Sigmoid colon (tissue), 7 donors: ENCODE results near the gene DCTPP1. TPM values are rescaled to one million over a fixed set of nuclear protein-coding genes. Genes with fewer than 3 reads are reported as not detected.

Experiments
- DNase-seq: peaks from one replicate; pipeline ENCODE4 v3.0.0-alpha.2; 2019
- H3K27ac ChIP-seq, 4 donors: fragments of 200-600 bp; sonication (generic); one replicate each; pipeline ENCODE4 v1.5.1; 2016 to 2019; ENCODE audit warnings: mild to moderate bottlenecking in 1 of 4
- H3K27me3 ChIP-seq, 3 donors: fragments of 200-600 bp; sonication (generic); one replicate each; pipeline ENCODE4 v1.5.1; 2019; ENCODE audit warnings: mild to moderate bottlenecking in 1 of 3
- H3K36me3 ChIP-seq, 4 donors: fragments of 200-600 bp; sonication (generic); one replicate each; pipeline ENCODE4 v1.5.1; 2016 to 2019
- H3K4me1 ChIP-seq, 4 donors: fragments of 200-600 bp; sonication (generic); one replicate each; pipeline ENCODE4 v1.5.1; 2017 to 2019
- H3K4me3 ChIP-seq, 4 donors: fragments of 200-600 bp; sonication (generic); one replicate each; pipeline ENCODE4 v1.5.1; 2017 to 2019; ENCODE audit warnings: mild to moderate bottlenecking in 2 of 4, moderate library complexity in 1 of 4
- H3K9me3 ChIP-seq, 4 donors: fragments of 200-600 bp in 3 of 4; sonication (generic) in 3 of 4; one replicate each; pipeline versions ENCODE4 v1.5.1 to v1.6.1; 2013 to 2019
- CTCF ChIP-seq, 4 experiments: fragments of 450-650 bp in 3 of 4; fragments of 200-600 bp in 1 of 4; IDR thresholded peaks; one replicate each; pipeline ENCODE4 v1.5.1; 2016 to 2019; ENCODE audit warnings: antibody characterized with exemption in 4 of 4, mild to moderate bottlenecking in 3 of 4, moderate library complexity in 2 of 4
- EP300 ChIP-seq, 4 donors: sonication (generic); formaldehyde crosslinking; IDR thresholded peaks; one replicate each; pipeline ENCODE4 v1.6.1; 2017; ENCODE audit warnings: antibody characterized with exemption in 4 of 4
- POLR2A ChIP-seq, 2 donors: fragments of 450-650 bp; IDR thresholded peaks; one replicate each; pipeline ENCODE4 v1.6.1; 2016; ENCODE audit warnings: antibody characterized with exemption in 2 of 2, mild to moderate bottlenecking in 2 of 2, moderate library complexity in 2 of 2
- POLR2AphosphoS5 ChIP-seq, 4 donors: sonication (generic); formaldehyde crosslinking; IDR thresholded peaks; one replicate each; pipeline ENCODE4 v1.6.1; 2017; ENCODE audit warnings: antibody characterized with exemption in 4 of 4
- WGBS, 2 donors: extraction: QIAGEN DNeasy Blood & Tissue Kit; methylation state at CpG; one replicate each; pipeline ENCODE4 v1.1.7; 2013; 5-methylcytosine and 5-hydroxymethylcytosine counted together
- intact Hi-C: fragments of 100-400 bp; cut with DNase I; formaldehyde crosslinking; loops from one replicate; pipeline ENCODE4 v1.15.1; 2023
- polyA plus RNA-seq, 3 donors: library from polyadenylated mRNA; stranded (reverse); fragments of 200-250 nt; gene quantifications; one replicate each; pipeline ENCODE4 v1.2.3, GENCODE V29; 2013
- total RNA-seq, 4 donors: library from RNA; depleted of rRNA; stranded (reverse); fragments of >200 nt; gene quantifications; one replicate each; pipeline ENCODE4 v1.1.0, GENCODE V29; 2016
- donor health status: healthy with polysubstance abuse.
- donor health status: Bipolar disorder and iron deficiency.
- donor health status: healthy.

Gene DCTPP1
- total and polyA plus RNA-seq, 7 donors: 10.5 to 175 (median 19.9) TPM

DNA sequence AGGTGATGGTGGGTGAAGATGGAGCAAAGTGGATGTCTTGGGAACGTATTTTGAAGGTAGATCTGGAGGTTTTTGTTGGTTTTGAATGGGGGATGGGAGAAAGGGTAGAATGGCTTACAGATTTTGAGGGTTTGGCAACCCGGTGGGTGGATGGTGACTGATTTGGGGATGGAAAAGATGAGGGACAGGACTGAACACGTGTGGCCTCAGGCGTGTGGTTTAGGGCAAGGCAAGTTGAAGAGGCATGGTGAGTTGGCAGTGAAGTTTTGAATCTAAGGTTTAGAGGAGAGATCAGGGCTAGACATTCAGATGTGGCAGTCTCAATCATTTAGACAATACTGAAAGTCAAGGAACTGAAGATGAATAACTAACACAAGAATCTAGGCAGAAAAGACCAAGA lies 5.0 kb upstream of the DCTPP1 start:
- Histone ChIP-seq H3K9me3 (no peaks in the 10 kb centered on the region), H3K36me3 (no peaks in the 10 kb centered on the region), H3K4me1 (peaks cover 0 to 8% (median 6%) of the 10 kb centered on the region in 4 donors), H3K27ac (no peak overlapping the region), H3K27me3 (no peaks in the 10 kb centered on the region), H3K4me3 (no peak overlapping the region)
- intact Hi-C loops: loop anchor here (5.0 kb wide), 1 partner anchor 192 kb away; no protein-coding TSS in a partner anchor
- no peak for TF ChIP-seq EP300 (IDR thresholded peaks at IDR 0.05)
- no peak for TF ChIP-seq CTCF (IDR thresholded peaks at IDR 0.05)
- TF ChIP-seq POLR2A (IDR thresholded peaks at IDR 0.05): no peak
- TF ChIP-seq POLR2AphosphoS5 (IDR thresholded peaks at IDR 0.05): no peak
- 73 to 88% methylated on average over 4 of the region's 4 CpGs for WGBS, 2 donors
- no peak for DNase-seq

GRCh38 chr16:30430428-30430970 lies 669 bp upstream of the DCTPP1 start:
- intact Hi-C loops: loop anchor here (2.0 to 5.0 kb wide), 2 partner anchors 104 to 197 kb away; partner anchors contain the start of gene ZNF747
- Histone ChIP-seq H3K27me3 (no peaks in the 10 kb centered on the region), H3K36me3 (peaks cover 0 to 7% (median 0%) of the 10 kb centered on the region in 4 donors), H3K9me3 (no peaks in the 10 kb centered on the region), H3K4me1 (peaks cover 0 to 21% (median 16%) of the 10 kb centered on the region in 4 donors), H3K4me3 (peak overlapping the region; percentile 46 to 74 (median 56)), H3K27ac (peak overlapping the region; percentile 79 to 84 (median 82))
- DNase-seq: no peak
- TF ChIP-seq EP300 (IDR thresholded peaks at IDR 0.05) (no peak), POLR2A (IDR thresholded peaks at IDR 0.05) (no peak), CTCF (IDR thresholded peaks at IDR 0.05) (no peak), POLR2AphosphoS5 (IDR thresholded peaks at IDR 0.05) (no peak)
- WGBS, 2 donors: 59 to 61% methylated on average over 19 of the region's 19 CpGs

GRCh38 chr16:30429418-30429677 lies 482 bp downstream of the DCTPP1 start:
- intact Hi-C loops: no loop called here
- Histone ChIP-seq H3K27ac (peak overlapping the region; percentile 79 to 84 (median 82)), H3K9me3 (no peaks in the 10 kb centered on the region), H3K4me1 (peaks cover 0 to 21% (median 16%) of the 10 kb centered on the region in 4 donors), H3K4me3 (peak overlapping the region; percentile 46 to 74 (median 56)), H3K27me3 (no peaks in the 10 kb centered on the region), H3K36me3 (peaks cover 0 to 12% (median under 1%) of the 10 kb centered on the region in 4 donors)
- DNase-seq: no peak
- TF ChIP-seq POLR2AphosphoS5 (IDR thresholded peaks at IDR 0.05): no peak
- no peak for TF ChIP-seq CTCF (IDR thresholded peaks at IDR 0.05)
- WGBS, 2 donors: 0 to 2% methylated on average over 11 of the region's 11 CpGs

DNA sequence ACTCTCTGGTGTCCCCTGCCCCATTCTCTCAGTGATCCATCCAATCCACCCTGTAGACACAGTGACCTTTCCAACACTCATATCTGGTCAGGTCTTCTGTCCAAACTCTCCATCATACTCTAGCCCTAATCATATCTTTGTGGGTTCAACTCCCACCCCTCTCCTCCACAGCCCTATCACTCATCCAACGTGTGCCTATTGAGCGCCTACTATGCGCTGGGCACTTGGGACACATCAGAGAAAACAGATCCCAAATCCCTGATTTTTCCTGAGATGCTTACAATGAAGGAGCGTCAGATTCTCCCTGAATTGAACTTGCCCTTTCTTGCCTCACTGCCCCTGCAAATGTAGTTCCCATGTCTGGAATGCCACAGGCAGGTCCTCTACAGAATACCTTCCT lies 1.8 kb downstream of the DCTPP1 start:
- Histone ChIP-seq H3K4me3 (no peak overlapping the region), H3K4me1 (peaks cover 0 to 21% (median 16%) of the 10 kb centered on the region in 4 donors), H3K27ac (peak overlapping the region in 1 of 4 donors; percentile 83), H3K27me3 (no peaks in the 10 kb centered on the region), H3K9me3 (no peaks in the 10 kb centered on the region), H3K36me3 (peaks cover 0 to 25% (median 4%) of the 10 kb centered on the region in 4 donors)
- TF ChIP-seq EP300 (IDR thresholded peaks at IDR 0.05) (no peak), POLR2A (IDR thresholded peaks at IDR 0.05) (no peak), POLR2AphosphoS5 (IDR thresholded peaks at IDR 0.05) (no peak), CTCF (IDR thresholded peaks at IDR 0.05) (no peak)
- intact Hi-C loops: no loop called here
- WGBS, 2 donors: 86 to 94% methylated on average over 4 of the region's 4 CpGs
- no peak for DNase-seq

DNA sequence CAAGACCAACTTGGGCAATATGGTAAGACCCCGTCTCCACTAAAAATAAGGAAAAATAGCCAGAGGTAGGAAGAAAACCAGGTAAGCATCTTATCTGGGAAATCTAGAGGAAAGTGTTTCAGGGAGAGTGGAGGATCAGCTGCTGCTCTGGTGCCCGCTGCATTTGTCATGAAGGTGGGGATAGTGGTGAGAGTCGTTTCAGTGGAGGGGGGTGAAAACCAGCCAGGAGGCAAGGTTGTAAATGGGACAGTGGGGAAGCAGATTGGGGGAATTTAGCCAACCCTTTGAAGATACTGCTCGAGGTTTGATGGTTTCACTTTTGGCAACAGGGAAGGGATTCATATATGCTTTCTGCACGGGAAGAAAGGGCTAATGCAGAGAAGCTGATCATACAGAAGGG lies 8.8 kb downstream of the DCTPP1 start:
- intact Hi-C loops: no loop called here
- H3K27me3 ChIP-seq: no peaks in the 10 kb centered on the region
- no peak overlapping the region for H3K27ac ChIP-seq
- H3K4me1 ChIP-seq: peaks cover 0 to 14% (median 12%) of the 10 kb centered on the region in 4 donors
- peaks cover 0 to 27% (median 7%) of the 10 kb centered on the region in 4 donors for H3K36me3 ChIP-seq
- no peak for DNase-seq
- TF ChIP-seq CTCF (IDR thresholded peaks at IDR 0.05) (no peak), POLR2AphosphoS5 (IDR thresholded peaks at IDR 0.05) (no peak), POLR2A (IDR thresholded peaks at IDR 0.05) (no peak), EP300 (IDR thresholded peaks at IDR 0.05) (no peak)
- 64 to 74% methylated on average over 5 of the region's 5 CpGs for WGBS, 2 donors
- H3K4me3 ChIP-seq: no peak overlapping the region
- H3K9me3 ChIP-seq: no peaks in the 10 kb centered on the region
